ENCODE measurements around the gene TEX54.
"Not testable (repeated sequence)": the region's sequence is repeated elsewhere in the genome, so short reads cannot be mapped to it uniquely, and the experiment has no call there.

The TEX54 gene

DNA sequence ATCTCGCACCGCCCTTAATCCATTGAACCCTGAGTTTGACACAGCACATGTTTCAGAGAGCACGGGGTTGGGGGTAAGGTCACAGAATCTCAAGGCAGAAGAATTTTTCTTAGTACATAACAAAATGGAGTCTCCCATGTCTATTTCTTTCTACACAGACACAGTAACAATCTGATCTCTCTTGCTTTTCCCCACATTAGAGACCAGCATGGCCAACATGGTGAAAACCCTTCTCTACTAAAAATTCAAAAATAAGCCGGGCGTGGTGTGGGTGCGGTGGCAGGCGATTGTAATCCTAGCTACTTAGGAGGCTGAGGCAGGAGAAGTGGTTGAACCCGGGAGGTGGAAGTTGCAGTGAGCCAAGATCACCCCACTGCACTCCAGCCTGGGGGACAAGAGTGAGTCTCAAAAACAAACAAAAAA is 26.7 kb upstream of the TEX54 start:
- H3K4me3 ChIP-seq (ENCODE audit: low read depth, low read length); H3K4me1 ChIP-seq (ENCODE audit: control insufficient read depth, insufficient read depth, low read length); H3K9me3 ChIP-seq (ENCODE audit: control insufficient read depth, insufficient read depth, low read depth, low read length); H3K27ac ChIP-seq (ENCODE audit: extremely low read depth, low read depth, low read length); CTCF ChIA-PET; POLR2A ChIA-PET: not testable (repeated sequence)
- peak; percentile 68 for TF ChIP-seq KLF1 (tag by site-specific recombination; IDR thresholded peaks at IDR 0.05)
- TF ChIP-seq, protein P1, sequence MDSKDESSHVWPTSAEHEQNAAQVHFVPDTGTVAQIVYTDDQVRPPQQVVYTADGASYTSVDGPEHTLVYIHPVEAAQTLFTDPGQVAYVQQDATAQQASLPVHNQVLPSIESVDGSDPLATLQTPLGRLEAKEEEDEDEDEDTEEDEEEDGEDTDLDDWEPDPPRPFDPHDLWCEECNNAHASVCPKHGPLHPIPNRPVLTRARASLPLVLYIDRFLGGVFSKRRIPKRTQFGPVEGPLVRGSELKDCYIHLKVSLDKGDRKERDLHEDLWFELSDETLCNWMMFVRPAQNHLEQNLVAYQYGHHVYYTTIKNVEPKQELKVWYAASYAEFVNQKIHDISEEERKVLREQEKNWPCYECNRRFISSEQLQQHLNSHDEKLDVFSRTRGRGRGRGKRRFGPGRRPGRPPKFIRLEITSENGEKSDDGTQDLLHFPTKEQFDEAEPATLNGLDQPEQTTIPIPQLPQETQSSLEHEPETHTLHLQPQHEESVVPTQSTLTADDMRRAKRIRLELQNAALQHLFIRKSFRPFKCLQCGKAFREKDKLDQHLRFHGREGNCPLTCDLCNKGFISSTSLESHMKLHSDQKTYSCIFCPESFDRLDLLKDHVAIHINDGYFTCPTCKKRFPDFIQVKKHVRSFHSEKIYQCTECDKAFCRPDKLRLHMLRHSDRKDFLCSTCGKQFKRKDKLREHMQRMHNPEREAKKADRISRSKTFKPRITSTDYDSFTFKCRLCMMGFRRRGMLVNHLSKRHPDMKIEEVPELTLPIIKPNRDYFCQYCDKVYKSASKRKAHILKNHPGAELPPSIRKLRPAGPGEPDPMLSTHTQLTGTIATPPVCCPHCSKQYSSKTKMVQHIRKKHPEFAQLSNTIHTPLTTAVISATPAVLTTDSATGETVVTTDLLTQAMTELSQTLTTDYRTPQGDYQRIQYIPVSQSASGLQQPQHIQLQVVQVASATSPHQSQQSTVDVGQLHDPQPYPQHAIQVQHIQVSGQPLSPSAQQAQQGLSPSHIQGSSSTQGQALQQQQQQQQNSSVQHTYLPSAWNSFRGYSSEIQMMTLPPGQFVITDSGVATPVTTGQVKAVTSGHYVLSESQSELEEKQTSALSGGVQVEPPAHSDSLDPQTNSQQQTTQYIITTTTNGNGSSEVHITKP (tag by site-specific recombination; IDR thresholded peaks at IDR 0.05), result peak; percentile 64
- TF ChIP-seq OSR2 (tag by site-specific recombination; IDR thresholded peaks at IDR 0.05), result peak; percentile 43; the same call in 1 of the 2 replicates
- peak; percentile 18; the same call in 1 of the 2 replicates for TF ChIP-seq GLIS1 (tag by site-specific recombination; IDR thresholded peaks at IDR 0.05)
- H3K36me3 ChIP-seq (ENCODE audit: control insufficient read depth in 2 of 2, insufficient read depth in 1 of 2, low read length in 2 of 2), result peaks cover 0 to 27% of the 10 kb centered on the region in 2 experiments; a peak in 1 of 3 replicates

DNA sequence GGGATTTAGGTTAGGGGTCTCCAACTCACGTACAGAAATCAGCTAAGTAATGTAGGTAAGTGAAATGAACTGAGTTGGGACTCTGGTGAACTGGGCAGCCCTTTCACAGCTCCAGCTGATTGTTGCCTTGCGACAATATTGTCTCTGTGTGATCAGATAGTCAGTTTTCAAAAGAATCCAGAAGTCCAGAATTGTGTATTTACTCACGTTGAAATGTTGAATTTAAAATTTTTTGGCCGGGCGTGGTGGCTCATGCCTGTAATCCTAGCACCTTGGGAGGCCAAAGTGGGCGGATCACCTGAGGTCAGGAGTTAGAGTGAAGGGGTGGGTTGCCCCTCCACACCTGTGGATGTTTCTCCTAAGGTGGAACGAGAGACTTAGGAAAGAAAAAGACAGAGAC is 25.6 kb upstream of the TEX54 start:
- CTCF ChIA-PET, result interaction anchor here (0.9 to 1.5 kb wide), 2 partner anchors 26 to 72 kb away, joined by 5 to 7 read pairs; partner anchors contain the start of gene TMEM179B

DNA sequence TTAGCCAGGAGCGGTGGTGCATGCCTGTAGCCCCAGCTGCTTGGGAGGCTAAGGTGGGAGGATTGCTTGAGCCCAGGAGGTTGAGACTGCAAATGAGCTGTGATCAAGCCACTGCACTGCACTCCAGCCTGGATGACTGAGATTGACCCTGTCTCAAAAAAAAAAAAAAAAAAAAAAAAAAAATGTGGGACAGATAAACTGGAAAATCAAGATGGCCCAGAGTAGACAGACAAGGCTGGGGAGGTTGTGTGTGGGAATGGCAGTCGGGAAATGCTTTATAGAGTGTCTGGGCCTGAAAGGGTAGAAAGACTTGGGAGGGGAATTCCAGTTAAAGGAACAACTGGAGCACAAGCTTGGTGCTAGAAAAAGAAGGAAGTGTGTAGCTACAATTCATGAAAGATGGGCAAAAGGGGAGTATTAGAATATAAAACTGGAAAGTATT is 24.9 kb upstream of the TEX54 start:
- Histone ChIP-seq H3K27ac (ENCODE audit: extremely low read depth, low read depth, low read length) (no peak overlapping the region), H3K9me3 (ENCODE audit: control insufficient read depth, insufficient read depth, low read depth, low read length) (no peaks in the 10 kb centered on the region), H3K4me3 (ENCODE audit: low read depth, low read length) (no peak overlapping the region), H3K4me1 (ENCODE audit: control insufficient read depth, insufficient read depth, low read length) (no peaks in the 10 kb centered on the region), H3K36me3 (ENCODE audit: control insufficient read depth in 2 of 2, insufficient read depth in 1 of 2, low read length in 2 of 2) (peaks cover 3 to 33% of the 10 kb centered on the region in 2 experiments; a peak in 1 of 3 replicates)
- ChIA-PET CTCF (interaction anchor here (0.6 to 1.5 kb wide), 3 partner anchors 9 to 71 kb away, joined by 3 to 7 read pairs (median 5); partner anchors contain the start of gene TMEM179B), POLR2A (interaction anchor here (0.6 to 5.5 kb wide), 6 partner anchors 17 to 57 kb away, joined by 3 to 182 read pairs (median 34); partner anchors contain the start of genes NXF1, SLC3A2, STX5 and TEX54)
- TF ChIP-seq ZBTB48 (tag by site-specific recombination; IDR thresholded peaks at IDR 0.05) (no peak), IKZF3 (tag by site-specific recombination; IDR thresholded peaks at IDR 0.05) (no peak), ZNF324 (tag by site-specific recombination; IDR thresholded peaks at IDR 0.05) (no peak), KLF9 (tag by site-specific recombination; IDR thresholded peaks at IDR 0.05; ENCODE audit: low read depth) (no peak), ZNF121 (tag by site-specific recombination; IDR thresholded peaks at IDR 0.05) (no peak), ZFHX2 (tag by site-specific recombination; conservative IDR thresholded peaks at IDR 0.05) (0 out of 2 replicates have a peak, but pooled peaks have one; percentile 7), ZNF658 (tag by site-specific recombination; IDR thresholded peaks at IDR 0.05) (no peak), ZNF140 (tag by site-specific recombination; IDR thresholded peaks at IDR 0.05) (no peak), ZNF2 (tag by site-specific recombination; IDR thresholded peaks at IDR 0.05) (no peak)
- TF ChIP-seq, protein P2, sequence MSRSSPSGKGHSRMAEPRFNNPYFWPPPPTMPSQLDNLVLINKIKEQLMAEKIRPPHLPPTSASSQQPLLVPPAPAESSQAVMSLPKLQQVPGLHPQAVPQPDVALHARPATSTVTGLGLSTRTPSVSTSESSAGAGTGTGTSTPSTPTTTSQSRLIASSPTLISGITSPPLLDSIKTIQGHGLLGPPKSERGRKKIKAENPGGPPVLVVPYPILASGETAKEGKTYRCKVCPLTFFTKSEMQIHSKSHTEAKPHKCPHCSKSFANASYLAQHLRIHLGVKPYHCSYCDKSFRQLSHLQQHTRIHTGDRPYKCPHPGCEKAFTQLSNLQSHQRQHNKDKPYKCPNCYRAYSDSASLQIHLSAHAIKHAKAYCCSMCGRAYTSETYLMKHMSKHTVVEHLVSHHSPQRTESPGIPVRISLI (tag by site-specific recombination; IDR thresholded peaks at IDR 0.05), result peak; percentile 92
- TF ChIP-seq, protein P3, sequence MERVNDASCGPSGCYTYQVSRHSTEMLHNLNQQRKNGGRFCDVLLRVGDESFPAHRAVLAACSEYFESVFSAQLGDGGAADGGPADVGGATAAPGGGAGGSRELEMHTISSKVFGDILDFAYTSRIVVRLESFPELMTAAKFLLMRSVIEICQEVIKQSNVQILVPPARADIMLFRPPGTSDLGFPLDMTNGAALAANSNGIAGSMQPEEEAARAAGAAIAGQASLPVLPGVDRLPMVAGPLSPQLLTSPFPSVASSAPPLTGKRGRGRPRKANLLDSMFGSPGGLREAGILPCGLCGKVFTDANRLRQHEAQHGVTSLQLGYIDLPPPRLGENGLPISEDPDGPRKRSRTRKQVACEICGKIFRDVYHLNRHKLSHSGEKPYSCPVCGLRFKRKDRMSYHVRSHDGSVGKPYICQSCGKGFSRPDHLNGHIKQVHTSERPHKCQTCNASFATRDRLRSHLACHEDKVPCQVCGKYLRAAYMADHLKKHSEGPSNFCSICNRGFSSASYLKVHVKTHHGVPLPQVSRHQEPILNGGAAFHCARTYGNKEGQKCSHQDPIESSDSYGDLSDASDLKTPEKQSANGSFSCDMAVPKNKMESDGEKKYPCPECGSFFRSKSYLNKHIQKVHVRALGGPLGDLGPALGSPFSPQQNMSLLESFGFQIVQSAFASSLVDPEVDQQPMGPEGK (tag by site-specific recombination; IDR thresholded peaks at IDR 0.05), result 0 out of 2 replicates have a peak, but pooled peaks have one; percentile 8
- TF ChIP-seq, protein P4, sequence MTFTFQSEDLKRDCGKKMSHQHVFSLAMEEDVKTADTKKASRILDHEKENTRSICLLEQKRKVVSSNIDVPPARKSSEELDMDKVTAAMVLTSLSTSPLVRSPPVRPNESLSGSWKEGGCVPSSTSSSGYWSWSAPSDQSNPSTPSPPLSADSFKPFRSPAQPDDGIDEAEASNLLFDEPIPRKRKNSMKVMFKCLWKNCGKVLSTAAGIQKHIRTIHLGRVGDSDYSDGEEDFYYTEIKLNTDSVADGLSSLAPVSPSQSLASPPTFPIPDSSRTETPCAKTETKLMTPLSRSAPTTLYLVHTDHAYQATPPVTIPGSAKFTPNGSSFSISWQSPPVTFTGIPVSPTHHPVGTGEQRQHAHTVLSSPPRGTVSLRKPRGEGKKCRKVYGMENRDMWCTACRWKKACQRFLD (tag by site-specific recombination; IDR thresholded peaks at IDR 0.05), result no peak
- TF ChIP-seq, protein P5, sequence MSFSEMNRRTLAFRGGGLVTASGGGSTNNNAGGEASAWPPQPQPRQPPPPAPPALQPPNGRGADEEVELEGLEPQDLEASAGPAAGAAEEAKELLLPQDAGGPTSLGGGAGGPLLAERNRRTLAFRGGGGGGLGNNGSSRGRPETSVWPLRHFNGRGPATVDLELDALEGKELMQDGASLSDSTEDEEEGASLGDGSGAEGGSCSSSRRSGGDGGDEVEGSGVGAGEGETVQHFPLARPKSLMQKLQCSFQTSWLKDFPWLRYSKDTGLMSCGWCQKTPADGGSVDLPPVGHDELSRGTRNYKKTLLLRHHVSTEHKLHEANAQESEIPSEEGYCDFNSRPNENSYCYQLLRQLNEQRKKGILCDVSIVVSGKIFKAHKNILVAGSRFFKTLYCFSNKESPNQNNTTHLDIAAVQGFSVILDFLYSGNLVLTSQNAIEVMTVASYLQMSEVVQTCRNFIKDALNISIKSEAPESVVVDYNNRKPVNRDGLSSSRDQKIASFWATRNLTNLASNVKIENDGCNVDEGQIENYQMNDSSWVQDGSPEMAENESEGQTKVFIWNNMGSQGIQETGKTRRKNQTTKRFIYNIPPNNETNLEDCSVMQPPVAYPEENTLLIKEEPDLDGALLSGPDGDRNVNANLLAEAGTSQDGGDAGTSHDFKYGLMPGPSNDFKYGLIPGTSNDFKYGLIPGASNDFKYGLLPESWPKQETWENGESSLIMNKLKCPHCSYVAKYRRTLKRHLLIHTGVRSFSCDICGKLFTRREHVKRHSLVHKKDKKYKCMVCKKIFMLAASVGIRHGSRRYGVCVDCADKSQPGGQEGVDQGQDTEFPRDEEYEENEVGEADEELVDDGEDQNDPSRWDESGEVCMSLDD (tag by site-specific recombination; IDR thresholded peaks at IDR 0.05), result no peak

More for the DNA sequence above, 25.6 kb upstream of the TEX54 start:
- no peak overlapping the region for H3K27ac ChIP-seq (ENCODE audit: extremely low read depth, low read depth, low read length)
- no peaks in the 10 kb centered on the region for H3K4me1 ChIP-seq (ENCODE audit: control insufficient read depth, insufficient read depth, low read length)
- no peaks in the 10 kb centered on the region for H3K9me3 ChIP-seq (ENCODE audit: control insufficient read depth, insufficient read depth, low read depth, low read length)
- POLR2A ChIA-PET, result interaction anchor here (0.6 to 5.5 kb wide), 4 partner anchors 18 to 58 kb away, joined by 3 to 182 read pairs (median 41); partner anchors contain the start of genes SLC3A2 and WDR74
- TF ChIP-seq ZNF354C (tag by site-specific recombination; IDR thresholded peaks at IDR 0.05; ENCODE audit: borderline replicate concordance, low read depth), result no peak
- TF ChIP-seq ZNF10 (tag by site-specific recombination; IDR thresholded peaks at IDR 0.05), result no peak
- TF ChIP-seq ZSCAN23 (tag by site-specific recombination; IDR thresholded peaks at IDR 0.05), result no peak
- peak; percentile 47; the same call in 1 of the 2 replicates for TF ChIP-seq SCRT2 (tag by site-specific recombination; IDR thresholded peaks at IDR 0.05)
- TF ChIP-seq ZNF777 (tag by site-specific recombination; IDR thresholded peaks at IDR 0.05; ENCODE audit: borderline replicate concordance), result no peak
- peak; percentile 55; the same call in 1 of the 2 replicates for TF ChIP-seq GLIS1 (tag by site-specific recombination; IDR thresholded peaks at IDR 0.05)
- peak; percentile 76 for TF ChIP-seq KLF1 (tag by site-specific recombination; IDR thresholded peaks at IDR 0.05)
- TF ChIP-seq REPIN1 (tag by site-specific recombination; IDR thresholded peaks at IDR 0.05; ENCODE audit: low read depth), result no peak
- no peak for TF ChIP-seq ZBTB8A (tag by site-specific recombination; IDR thresholded peaks at IDR 0.05)
- H3K4me3 ChIP-seq (ENCODE audit: low read depth, low read length), result no peak overlapping the region
- H3K36me3 ChIP-seq (ENCODE audit: control insufficient read depth in 2 of 2, insufficient read depth in 1 of 2, low read length in 2 of 2), result peaks cover 3 to 29% of the 10 kb centered on the region in 2 experiments; a peak in 1 of 3 replicates

Data from HEK293 (cell line).